Fibroblast of lung (primary cell): Measurements from ENCODE around the gene SLC8A2.

Source experiments
- EZH2 ChIP-seq: IDR thresholded peaks from 2 replicates; pipeline ENCODE4 v1.5.1; 2012; ENCODE audit warnings: low read length, control low read depth, mild to moderate bottlenecking; ENCODE audit errors: missing control alignments
- TF ChIP-seq, protein P1 (sequence below), 2 donors: IDR thresholded peaks in 1 of 2; conservative IDR thresholded peaks in 1 of 2; 1 replicate in 1 of 2; 2 replicates in 1 of 2; pipeline ENCODE4 v1.5.1; 2011 to 2012; ENCODE audit warnings: low read length in 2 of 2, control low read depth in 1 of 2, inconsistent platforms in 1 of 2, low read depth in 1 of 2, mild to moderate bottlenecking in 1 of 2

DNA sequence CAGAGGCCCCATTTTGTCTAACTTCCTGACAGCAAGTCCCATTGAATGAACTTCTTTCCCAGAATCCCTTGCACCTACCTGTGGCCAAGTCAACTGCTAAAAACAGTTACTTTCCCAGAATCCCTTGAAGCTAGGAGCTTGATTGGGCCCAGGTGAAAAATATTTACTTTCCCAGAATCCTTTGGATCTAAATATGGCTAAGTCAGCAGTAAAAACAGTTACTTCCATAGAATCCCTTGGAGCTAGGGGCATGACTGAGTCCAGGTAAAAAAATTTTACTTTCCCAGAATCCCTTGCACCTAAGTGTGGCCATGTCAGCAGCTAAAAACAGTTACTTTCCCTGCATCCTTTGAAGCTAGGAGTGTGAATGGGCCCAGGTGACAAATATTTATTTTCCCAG, 39.2 kb downstream of the SLC8A2 start:
- TF ChIP-seq, protein P1, sequence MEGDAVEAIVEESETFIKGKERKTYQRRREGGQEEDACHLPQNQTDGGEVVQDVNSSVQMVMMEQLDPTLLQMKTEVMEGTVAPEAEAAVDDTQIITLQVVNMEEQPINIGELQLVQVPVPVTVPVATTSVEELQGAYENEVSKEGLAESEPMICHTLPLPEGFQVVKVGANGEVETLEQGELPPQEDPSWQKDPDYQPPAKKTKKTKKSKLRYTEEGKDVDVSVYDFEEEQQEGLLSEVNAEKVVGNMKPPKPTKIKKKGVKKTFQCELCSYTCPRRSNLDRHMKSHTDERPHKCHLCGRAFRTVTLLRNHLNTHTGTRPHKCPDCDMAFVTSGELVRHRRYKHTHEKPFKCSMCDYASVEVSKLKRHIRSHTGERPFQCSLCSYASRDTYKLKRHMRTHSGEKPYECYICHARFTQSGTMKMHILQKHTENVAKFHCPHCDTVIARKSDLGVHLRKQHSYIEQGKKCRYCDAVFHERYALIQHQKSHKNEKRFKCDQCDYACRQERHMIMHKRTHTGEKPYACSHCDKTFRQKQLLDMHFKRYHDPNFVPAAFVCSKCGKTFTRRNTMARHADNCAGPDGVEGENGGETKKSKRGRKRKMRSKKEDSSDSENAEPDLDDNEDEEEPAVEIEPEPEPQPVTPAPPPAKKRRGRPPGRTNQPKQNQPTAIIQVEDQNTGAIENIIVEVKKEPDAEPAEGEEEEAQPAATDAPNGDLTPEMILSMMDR (conservative IDR thresholded peaks at IDR 0.05 in 1 of 2, IDR thresholded peaks at IDR 0.05 in 1 of 2; ENCODE audit: low read depth in 1 of 2, low read length in 2 of 2): no peak
- no peak for TF ChIP-seq EZH2
